Ureter (tissue), 1 donor: ENCODE results near the gene WWP2. TPM values are rescaled to one million over a fixed set of nuclear protein-coding genes. Genes with fewer than 3 reads are reported as not detected.
"Not testable (repeated sequence)": the region's sequence is repeated elsewhere in the genome, so short reads cannot be mapped to it uniquely, and the experiment has no call there.

Experiments
- DNase-seq: peaks from one replicate; pipeline ENCODE4 v3.0.0-alpha.2; 2020; ENCODE audit warnings: low spot score
- total RNA-seq: library from RNA; stranded (reverse); gene quantifications from one replicate; pipeline ENCODE4 v1.2.4, GENCODE V29; 2023
- donor health status: DM: yes; HTN: yes; CAD: no.

The WWP2 gene
- total RNA-seq, 1 donor from 2014 or later, result 97.8 TPM

DNA sequence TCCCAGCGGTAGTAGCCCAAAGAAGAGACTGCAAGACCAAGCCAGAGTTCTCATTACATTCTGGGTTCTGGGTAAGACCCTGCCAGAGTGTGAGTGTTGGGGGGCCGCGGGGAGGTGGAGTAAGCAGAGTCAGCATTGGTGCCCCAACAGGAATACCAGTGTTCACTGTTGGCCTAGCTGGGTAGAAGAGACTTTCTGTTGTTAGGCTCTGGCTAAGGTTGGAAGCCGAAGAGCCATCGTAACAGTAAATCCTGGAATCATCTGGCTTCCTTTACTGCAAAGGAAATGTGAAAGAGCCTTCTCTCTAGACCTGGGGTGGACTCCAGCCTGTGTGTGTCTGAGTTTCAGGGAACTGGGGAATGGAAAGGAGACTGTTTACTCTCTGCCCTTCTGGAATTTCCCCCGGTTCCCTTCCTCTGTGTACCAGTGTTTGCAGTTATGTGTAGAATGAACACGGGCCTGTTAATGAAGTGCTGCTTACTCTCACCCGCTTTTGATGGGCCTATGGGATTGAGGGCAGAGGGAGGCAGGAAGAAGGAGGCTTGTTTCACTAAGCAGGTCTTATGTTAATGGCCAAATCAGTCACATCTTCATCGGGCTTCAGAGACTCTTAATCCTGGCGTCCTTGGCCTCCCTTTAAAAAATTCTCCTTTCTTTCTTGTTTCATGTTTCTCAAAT, 68.5 kb downstream of the WWP2 start:
- no peak for DNase-seq

DNA sequence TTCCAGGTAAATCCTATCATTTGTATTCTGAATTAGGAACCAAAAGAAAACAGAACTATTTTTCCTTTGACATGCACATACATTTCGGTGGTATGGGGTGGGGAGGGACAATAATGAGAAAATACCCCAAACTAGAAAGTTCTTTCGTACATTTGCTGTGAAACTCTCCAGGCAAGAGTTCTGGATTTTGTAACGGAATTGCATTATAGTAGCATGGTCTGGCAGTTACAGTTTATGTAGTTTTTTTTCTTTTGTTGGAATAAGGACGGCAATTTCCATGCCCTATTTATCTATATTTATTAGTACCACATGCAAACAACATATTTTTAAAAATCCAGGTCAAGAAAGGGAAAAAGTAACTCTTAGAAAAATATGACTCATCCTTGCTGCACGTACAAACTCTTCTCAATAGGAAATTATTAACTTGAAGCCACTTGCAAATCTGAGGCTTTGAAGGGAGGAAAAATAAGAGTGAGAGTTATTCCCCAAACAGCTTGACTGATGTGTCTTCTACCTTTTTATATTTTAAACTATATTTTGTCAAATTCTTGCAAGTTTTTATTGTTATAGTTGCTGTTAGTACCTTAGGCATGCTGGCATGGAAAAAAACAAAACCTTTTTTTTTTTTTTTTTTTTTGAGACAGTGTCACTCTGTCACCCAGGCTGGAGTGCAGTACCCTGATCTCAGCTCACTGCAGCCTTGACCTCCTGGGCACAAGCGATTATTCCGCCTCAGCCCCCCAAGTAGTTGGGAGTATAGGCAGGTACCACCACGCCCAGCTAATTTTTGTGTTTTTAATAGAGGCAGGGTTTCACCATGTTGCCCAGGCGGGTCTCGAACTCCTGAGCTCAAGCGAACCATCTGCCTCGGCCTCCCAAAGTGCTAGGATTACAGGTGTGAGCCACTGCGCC, 69.3 kb downstream of the WWP2 start:
- DNase-seq, result no peak

DNA sequence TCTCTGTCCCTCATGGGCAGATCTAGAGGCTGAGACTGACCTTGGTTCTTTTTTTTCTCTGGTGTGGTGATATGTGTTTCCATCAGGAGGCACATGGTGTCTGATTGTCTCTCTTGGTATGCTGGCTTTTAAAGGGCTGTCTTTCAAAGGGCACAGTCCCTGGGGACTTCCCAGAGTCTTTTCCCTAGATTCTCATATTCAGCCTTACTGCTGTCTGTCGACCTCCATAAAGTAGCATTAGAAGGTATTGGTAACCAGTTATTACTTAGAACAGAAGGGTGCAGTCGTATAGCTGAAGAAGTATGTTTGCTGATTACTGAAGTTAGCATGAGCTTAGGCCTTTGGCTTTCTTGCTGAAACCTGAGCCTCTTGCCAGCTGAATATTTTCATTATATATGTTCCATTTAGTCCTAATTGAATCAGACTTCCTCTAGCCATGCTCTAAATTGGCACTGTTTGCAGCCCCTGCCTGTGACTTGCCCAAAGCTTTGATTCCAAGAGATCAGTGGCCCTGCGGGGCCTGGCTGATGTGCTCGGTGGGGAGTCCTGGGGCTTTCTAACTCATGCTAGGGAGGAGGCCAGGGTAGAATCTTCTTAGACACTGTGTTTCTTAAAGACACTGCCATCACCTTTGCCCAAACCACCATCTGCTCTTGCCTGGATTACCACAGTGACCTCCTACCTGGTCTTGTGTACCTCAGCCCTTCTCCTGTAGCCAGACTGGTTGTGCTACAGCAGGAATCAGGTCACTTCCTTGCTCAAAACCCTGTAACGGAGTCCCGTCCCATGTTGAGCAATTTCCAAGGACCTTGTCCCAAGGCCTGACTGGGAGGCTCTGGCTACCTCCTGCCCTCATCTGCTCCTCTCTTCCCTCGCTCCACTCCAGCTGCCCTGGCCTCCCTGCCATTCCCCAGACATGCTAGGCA, 71.5 kb downstream of the WWP2 start:
- DNase-seq, result peak; percentile 44

DNA sequence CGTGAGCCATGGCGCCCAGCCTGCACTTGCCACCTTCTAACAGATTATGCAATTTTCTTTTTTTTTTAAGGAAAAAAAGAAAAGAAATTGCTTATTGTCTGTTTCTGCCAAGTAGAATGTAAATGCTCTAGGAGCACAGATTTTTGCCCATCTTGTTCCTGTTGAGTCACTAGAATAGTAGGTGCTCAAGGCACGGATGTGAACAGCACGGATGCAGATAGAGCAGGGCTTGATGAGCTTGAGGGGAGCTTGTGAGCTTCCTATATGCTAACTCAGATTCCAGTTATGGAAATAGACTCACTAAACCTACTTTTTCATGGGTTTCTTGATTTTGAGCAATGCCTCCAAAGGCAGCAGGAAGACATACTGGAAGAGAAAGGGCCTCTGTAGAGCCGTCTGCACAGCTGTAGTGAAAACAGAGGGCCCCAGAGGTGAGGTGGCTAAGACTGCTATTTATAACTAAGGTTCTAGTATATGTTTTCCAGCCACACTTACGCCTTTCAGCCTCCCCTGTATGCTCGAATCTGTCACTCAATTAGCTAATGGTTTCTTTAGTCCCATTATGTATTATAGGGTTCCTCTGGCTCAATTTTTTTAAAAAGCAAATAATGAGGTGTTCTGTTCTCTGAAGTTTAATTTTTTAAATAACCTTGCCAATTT, 72.8 kb downstream of the WWP2 start:
- no peak for DNase-seq

DNA sequence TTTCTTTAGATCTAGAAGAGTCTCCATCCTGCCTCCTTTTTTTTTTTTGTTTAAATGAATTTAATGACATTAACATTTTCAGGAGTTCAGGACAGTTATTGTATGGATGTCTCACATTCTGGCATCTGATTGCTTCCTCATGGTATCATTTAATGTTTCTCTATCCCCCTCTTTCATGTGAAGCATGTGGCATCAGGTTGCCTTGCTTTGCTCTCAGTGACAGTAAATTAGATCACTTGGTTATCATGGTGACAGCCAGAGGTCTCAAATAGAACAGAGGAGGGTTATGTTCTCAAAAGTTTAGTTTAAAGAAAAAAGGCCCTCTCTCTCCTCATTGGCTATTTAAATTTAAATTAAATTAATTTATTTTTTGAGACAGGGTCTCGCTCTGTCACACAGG, 74.1 kb downstream of the WWP2 start:
- DNase-seq, result no peak

DNA sequence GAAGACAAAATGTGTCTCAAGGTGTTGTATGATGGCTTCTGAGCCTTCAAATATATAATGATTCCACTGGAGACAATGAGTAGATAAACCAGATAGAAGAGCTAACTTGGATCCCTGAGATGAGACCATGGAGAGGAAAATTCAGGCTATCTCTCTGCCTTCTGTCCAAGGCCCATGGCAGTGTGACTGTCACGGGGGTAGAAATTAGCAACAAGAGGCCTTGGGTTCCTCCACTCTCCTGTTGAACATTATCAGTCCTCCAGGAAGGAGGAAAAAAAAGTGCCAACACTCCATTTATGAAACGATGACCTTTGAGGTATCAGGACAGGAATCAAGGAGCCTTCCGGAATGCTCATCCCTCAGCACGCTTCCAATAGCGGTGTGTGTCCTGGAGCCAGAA, 75.2 kb downstream of the WWP2 start:
- DNase-seq, result no peak

DNA sequence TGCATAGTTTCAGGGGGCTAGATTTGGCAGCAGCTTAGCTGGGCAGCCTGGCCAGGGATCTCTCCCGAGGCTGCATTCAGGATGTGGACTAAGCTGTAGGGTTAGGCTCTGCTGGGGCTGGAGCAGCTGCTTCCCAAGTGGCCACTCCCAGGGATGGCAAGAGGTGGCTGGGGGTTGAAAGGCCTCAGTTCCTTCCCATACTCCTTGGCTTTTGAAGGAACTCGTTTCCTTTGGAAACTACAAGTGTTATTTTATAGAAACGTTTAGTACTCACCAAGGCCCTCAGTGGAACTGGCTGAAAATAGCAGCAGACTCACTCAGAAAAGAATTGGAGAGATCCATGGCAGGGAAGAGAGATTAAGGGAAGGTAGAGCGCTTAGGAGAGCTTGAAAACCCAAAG, 76.4 kb downstream of the WWP2 start:
- DNase-seq, result no peak

DNA sequence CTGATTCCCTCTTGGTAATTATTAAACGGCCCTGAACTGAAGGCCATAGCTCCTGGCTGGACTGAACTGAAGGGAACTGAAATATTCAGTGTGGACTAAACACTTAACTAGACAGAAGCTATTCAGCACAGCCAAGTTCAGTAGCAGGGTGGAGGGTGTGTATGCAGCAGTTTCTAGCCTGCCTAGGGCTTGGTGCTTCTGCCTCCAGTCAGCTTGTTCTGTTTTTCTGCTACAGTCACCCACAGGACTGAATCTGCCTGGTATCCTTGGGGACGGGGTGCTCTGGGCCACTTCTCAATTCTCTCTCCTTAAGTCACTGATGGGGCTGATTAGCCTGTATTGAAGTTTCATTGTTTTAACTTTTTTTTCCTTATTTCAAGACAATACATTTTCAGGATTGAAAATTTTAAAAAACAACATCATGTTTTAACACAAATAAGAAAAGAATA, 77.1 kb downstream of the WWP2 start:
- no peak for DNase-seq

DNA sequence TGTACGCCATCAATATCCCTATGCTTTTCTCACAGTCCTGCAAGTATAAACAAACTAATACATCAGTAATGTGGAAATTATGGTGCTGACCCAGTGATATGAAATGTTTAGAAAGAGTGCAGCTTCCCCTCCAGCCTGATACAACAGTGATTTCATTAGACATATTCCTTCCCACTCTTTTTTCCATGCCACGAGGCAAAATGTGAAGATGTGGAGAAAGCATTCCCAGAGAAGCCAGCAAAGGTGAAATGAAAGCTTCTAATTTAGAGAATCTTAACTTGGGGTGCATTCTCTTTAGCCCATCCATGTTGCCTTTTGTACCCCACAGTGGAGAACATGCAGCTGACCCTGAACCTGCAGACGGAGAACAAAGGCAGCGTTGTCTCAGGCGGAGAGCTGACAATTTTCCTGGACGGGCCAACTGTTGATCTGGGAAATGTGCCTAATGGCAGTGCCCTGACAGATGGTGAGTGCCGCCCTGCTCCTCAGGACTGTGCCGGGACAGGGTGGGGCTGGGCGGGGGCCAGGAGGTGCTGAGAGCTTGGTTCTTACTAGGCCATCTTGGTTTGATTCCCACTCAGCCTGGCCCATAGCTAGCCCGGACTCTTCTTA, 77.8 kb downstream of the WWP2 start:
- no peak for DNase-seq

DNA sequence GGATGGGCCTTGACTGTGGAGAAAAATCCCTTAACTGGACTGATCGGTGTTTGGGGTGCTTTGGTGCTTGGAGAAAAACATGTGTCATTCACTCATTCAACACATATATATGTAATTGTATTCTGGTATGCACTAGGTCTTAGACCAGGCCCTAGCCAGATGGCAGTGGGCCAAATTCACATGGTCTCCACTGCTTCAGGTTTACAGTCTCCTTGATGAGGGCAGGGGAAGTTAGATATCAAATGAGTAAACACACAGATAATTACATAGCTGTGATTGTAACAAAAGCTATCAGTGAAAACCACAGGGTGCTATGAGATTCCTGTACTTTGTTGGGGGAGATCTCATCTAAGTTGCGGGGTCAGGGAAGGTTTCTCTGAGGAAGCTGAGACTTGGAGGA, 78.8 kb downstream of the WWP2 start:
- no peak for DNase-seq

DNA sequence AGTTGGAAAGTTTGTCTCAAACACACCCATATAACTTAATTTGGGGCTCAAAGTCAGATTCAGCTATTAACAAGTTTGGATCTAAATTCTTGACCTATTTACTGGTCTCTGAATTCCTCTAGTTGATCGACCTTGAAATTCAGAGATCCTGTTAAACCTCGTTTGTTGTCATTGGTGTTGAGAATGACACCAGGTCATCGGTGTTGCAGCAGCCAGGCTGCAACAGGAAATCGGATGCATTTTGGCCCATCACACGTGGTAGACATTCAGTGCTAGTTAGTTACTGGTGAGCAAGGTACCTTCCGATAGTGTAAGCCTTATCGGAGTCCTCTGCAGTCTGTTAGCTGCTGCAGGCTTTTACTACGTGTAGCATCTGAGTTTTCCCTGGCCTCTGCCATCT, 82.3 kb downstream of the WWP2 start:
- DNase-seq, result no peak

DNA sequence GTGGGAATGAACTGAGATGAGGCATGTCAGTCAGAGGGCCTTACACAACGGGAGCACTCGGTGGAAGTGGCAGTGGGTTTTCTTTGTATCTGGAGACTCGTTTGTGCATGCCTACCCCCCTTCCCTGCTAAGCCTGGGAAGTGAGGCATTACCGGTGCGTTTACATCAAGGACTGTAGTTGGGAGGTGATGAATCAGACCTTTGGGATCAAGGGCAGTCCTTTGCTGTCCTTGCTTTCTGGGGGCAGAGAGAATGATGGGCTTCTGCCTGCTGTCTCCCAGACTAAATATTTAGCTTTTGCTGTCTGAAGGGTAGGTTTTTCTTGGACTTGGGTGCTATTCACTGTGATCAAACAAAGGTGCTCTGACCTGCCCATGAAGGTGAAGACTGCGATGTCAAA, 83.0 kb downstream of the WWP2 start:
- DNase-seq, result no peak

DNA sequence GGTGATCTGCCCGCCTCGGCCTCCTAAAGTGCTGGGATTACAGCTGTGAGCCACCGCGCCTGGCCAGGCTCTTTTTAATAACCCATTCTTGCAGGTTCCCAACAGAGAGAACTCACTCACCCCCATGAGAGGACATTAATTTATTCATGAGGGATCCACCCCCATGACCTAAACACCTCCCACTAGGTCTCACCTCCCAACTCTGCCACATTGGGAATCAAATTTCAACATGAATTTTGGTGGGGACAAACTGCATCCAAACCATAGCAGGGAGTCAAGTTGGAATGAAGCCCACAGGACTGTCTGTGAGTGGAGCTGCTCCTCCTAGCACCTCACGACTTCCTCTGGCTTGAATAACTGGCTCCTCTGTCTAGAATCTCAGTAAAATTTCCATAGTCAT, 85.5 kb downstream of the WWP2 start:
- DNase-seq, result no peak

DNA sequence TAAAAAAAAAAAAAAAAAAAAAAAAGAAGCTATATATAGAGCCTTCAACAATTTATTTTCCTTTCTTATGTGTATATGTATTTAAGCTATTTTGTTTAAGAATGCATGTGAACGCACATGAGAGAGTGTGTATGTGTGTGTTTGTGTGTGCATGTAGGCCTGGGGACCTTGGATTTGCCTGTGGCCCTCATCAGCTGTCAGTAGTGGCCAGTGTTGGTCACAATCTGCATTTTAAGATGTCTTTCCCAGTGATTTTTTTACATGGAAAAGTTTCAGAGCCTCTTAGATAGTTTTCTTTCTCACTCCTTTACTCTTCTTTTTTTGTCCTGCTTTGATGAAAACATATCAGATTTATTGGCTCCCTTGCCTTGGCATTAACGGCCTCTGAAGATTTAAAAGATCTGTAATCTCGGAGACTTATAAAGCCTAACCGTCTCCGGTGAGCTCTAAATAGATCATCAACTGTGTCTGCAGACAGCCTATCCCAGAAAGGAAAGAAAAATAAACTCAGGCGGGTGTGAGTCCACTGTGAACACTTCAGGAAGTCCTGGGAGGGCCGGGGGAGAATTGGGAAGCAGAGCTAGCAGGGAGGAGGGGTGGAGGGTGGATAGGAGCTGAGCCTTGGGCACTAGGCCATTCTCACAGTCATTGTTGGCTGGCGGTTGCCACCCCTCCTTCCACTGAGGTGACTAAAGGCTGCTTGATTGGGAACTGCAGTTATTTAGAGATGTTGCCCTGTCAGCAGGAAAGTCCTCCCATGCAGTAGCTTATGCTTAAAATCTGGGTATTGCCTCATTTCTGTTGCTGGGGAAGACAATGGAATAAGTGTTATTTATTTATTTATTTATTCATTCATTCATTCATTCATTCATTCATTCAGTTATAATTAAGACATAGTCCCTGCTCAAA, 86.8 kb downstream of the WWP2 start:
- peak; percentile 90 for DNase-seq

DNA sequence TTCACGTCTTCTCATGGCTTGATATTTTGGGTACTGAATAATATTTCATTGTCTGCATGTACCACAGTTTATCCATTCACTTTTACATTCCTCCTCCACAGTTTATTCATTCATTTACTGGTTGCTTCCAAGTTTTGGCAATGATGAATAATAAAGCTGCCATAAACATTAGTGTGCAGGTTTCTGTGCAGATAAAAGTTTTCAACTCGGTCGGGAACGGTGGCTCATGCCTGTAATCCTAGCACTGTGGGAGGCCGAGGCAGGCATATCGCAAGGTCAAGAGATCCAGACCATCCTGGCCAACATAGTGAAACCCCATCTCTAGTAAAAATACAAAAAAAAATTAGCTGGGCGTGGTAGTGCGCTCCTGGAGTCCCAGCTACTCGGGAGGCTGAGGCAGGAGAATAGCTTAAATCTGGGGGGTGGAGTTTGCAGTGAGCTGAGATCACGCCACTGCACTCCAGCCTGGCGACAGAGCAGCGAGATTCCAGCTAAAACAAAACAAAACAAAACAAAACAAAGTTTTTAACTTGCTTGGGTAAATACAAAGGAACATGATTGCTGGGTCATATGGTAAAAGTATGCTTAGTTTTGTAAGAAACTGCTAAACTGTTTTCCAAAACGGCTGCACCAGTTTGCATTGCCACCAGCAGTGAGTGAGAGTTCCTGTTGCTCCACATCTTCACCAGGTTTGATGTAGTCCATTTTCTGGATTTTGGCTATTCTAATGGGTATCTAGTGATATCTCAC, 89.5 kb downstream of the WWP2 start:
- no peak for DNase-seq

DNA sequence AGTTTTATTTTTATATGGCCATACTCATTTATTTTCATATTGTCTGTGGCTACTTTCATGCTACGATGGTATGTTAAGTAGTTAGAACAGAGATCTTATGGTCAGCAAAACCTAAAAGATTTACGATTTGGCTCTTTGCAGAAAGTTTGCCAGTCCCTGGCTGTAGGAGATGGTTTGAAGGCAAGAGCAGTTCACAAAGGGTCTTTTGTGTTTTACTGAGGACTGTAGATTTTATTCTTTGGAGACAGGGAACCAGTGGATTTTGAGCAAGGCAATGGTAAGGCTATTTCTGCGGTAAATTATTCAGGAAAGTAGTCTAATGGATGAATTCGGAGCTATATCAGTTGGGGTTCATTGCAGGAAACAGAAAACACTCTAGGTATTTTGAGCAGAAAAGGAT, 90.7 kb downstream of the WWP2 start:
- DNase-seq, result no peak

DNA sequence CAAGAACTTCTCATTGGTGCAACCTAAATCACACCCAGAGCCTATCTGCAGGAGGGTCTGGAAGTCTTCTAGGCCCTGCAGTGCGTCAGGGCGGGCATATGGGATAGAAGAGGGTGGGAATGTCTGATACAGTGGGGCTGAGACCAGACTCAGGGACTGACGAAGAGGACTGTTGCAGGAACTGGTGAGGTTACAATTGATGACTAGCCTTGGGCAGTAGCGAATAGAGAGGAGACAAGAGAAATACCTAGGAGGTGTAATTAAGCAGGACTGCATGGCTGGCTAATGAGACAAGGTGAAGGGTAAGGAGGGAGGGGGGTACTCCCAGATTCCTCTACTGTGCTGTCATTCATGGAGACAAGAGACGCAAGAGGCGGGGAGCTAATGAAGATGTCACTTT, 91.3 kb downstream of the WWP2 start:
- no peak for DNase-seq

DNA sequence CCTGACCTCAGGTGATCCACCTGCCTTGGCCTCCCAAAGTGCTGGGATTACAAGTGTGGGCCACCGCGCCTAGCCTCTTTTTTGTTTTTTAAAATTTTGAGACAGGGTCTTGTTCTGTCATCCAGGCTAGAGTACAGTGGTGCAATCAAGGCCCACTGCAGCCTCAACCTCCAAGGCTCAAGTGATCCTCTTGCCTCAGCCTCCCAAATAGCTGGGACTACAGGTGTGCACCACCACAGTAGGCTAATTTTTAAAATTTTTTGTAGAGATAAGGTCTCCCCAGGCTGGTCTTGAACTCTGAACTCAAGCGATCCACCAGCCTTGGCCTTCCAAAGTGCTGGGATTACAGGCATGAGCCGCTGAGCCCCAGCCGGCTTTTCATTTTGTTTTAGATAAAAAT, 92.6 kb downstream of the WWP2 start:
- not testable (repeated sequence) for DNase-seq

DNA sequence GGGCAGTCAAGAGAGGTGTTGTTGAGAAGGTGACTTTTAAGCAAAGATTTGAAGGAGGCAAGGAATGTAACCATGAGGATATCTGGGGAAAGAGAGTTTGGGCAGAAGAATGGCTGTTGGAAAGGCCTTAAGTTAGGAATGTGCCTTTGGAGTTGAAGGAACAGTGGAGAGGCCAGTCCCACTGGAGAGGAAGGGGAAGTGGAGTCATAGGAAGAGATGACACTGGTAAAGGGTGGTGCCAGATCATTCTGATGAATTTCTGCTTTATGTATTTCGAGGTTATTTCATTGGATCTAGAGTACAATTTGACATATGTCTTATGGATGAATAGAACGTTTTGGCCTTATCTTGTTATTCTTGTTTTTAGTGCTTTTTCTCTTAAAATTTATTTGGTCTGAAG, 93.5 kb downstream of the WWP2 start:
- no peak for DNase-seq
